T-helper 2 cell treated with Interferon-gamma antibody and Interleukin-4, amounts not matched to agents 5 μg/mL and 100 μg/mL, for 36 hours (primary cell): ENCODE data around the gene FBN2.

ENCODE experiments used
- DNase-seq: peaks from one replicate; pipeline ENCODE4 v3.0.0; 2021; ENCODE audit warnings: low spot score
- H3K27ac Mint-ChIP-seq: one replicate; pipeline ENCODE4 v1.8.0; 2021; ENCODE audit warnings: mild to moderate bottlenecking, mixed read lengths
- H3K27me3 Mint-ChIP-seq: one replicate; pipeline ENCODE4 v1.8.0; 2021; ENCODE audit warnings: low read depth, mixed read lengths
- H3K36me3 Mint-ChIP-seq: one replicate; pipeline ENCODE4 v1.8.0; 2021; ENCODE audit warnings: low read depth, mixed read lengths
- H3K4me1 Mint-ChIP-seq: one replicate; pipeline ENCODE4 v1.8.0; 2021; ENCODE audit warnings: low read depth, mixed read lengths
- H3K4me3 Mint-ChIP-seq: one replicate; pipeline ENCODE4 v1.8.0; 2022; ENCODE audit warnings: mild to moderate bottlenecking, moderate library complexity, mixed read lengths
- H3K9me3 Mint-ChIP-seq: one replicate; pipeline ENCODE4 v1.8.0; 2021; ENCODE audit warnings: mixed read lengths

Gene FBN2

GRCh38 chr5:128538000-128538249, at the start of gene FBN2:
FBN2 (minus strand) TSS chr5:128538245; CDS start chr5:128537603, 642 bp downstream.
- no peak within 1 kb of the TSS for H3K4me3 Mint-ChIP-seq
- H3K27me3 Mint-ChIP-seq: peaks cover 34% of the 10 kb centered on the region
- H3K4me1 Mint-ChIP-seq: no peaks in the 10 kb centered on the region

GRCh38 chr5:128587275-128587674, 49.2 kb upstream of the FBN2 start:
- peaks cover 9% of the 10 kb centered on the region for H3K9me3 Mint-ChIP-seq
- no peaks in the 10 kb centered on the region for H3K27me3 Mint-ChIP-seq
- no peaks in the 10 kb centered on the region for H3K4me1 Mint-ChIP-seq
- H3K36me3 Mint-ChIP-seq: no peaks in the 10 kb centered on the region
- no peak for DNase-seq
- no peak overlapping the region for H3K4me3 Mint-ChIP-seq
- H3K27ac Mint-ChIP-seq: no peak overlapping the region

More at GRCh38 chr5:128538000-128538249, at the start of gene FBN2:
- Mint-ChIP-seq H3K27ac (no peak within 1 kb of the TSS), H3K9me3 (no peaks in the 10 kb centered on the region), H3K36me3 (no peaks in the 10 kb centered on the region)
- DNase-seq: no peak

GRCh38 chr5:128586848-128587247, 48.8 kb upstream of the FBN2 start:
- Mint-ChIP-seq H3K27ac (no peak overlapping the region), H3K4me1 (no peaks in the 10 kb centered on the region), H3K9me3 (peaks cover 9% of the 10 kb centered on the region), H3K27me3 (no peaks in the 10 kb centered on the region), H3K36me3 (no peaks in the 10 kb centered on the region), H3K4me3 (no peak overlapping the region)
- no peak for DNase-seq

- no peak overlapping the region for H3K4me3 Mint-ChIP-seq
- no peak for DNase-seq
- H3K4me1 Mint-ChIP-seq: no peaks in the 10 kb centered on the region
- peaks cover 20% of the 10 kb centered on the region for H3K9me3 Mint-ChIP-seq
- H3K27me3 Mint-ChIP-seq: no peaks in the 10 kb centered on the region
- no peaks in the 10 kb centered on the region for H3K36me3 Mint-ChIP-seq
- H3K27ac Mint-ChIP-seq: no peak overlapping the region
Observed at GRCh38 chr5:128579639-128580038, 41.6 kb upstream of the FBN2 start.

- Mint-ChIP-seq H3K27ac (no peak overlapping the region), H3K9me3 (peaks cover 20% of the 10 kb centered on the region), H3K4me3 (no peak overlapping the region), H3K36me3 (no peaks in the 10 kb centered on the region), H3K4me1 (no peaks in the 10 kb centered on the region), H3K27me3 (no peaks in the 10 kb centered on the region)
- DNase-seq: no peak
Observed at GRCh38 chr5:128579093-128579492, 41.0 kb upstream of the FBN2 start.

- Mint-ChIP-seq H3K27ac (no peak overlapping the region), H3K9me3 (peaks cover 7% of the 10 kb centered on the region), H3K4me3 (no peak overlapping the region), H3K4me1 (no peaks in the 10 kb centered on the region), H3K27me3 (no peaks in the 10 kb centered on the region), H3K36me3 (no peaks in the 10 kb centered on the region)
- DNase-seq: no peak
Observed at GRCh38 chr5:128574041-128574440, 36.0 kb upstream of the FBN2 start.

- H3K27ac Mint-ChIP-seq: no peak overlapping the region
- no peaks in the 10 kb centered on the region for H3K4me1 Mint-ChIP-seq
- DNase-seq: no peak
- peaks cover 3% of the 10 kb centered on the region for H3K9me3 Mint-ChIP-seq
- H3K27me3 Mint-ChIP-seq: no peaks in the 10 kb centered on the region
- no peak overlapping the region for H3K4me3 Mint-ChIP-seq
- H3K36me3 Mint-ChIP-seq: no peaks in the 10 kb centered on the region
Observed at GRCh38 chr5:128572930-128573319, 34.9 kb upstream of the FBN2 start.

DNA sequence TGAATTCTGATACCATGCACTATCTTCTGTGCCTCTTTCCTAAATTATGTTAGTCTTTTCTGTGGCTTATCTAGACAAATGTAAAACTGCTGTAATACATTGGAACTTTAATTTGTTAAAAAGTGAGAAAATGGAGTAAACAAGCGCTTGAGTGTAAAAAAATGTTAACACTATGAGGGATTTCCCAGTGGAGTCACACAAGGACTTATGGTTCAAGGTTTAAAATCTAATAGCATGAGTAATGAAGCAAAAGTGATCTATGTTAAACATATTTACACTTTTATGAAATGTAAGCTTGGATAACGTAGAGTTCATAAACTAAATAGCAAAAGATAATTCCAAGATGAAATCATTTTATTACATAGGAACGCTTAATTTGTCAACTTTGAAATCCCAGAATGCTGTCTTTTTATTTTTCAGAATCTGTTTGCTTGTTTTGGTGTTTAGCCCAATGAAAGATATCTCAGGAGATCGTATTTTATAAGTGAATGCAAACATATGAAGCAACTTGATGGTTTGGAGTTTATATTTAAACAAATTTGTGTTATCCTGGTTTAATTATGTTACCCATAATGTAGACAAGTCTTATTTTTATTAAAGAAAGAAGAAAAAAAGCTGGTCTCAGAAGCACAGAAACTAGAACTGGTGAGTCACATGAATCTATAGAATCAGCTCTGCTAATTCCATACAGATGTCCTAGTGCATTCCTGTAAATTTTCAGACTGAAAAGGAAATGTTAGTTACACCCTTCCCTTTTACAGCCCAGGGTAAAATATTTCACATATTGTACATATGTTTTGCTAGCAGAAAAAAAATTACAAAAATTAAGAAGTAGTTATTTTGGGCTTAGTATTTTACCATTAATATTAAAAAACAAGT, 34.2 kb upstream of the FBN2 start:
- Mint-ChIP-seq H3K4me1 (no peaks in the 10 kb centered on the region), H3K9me3 (peaks cover 3% of the 10 kb centered on the region), H3K4me3 (no peak overlapping the region), H3K27me3 (no peaks in the 10 kb centered on the region), H3K27ac (no peak overlapping the region), H3K36me3 (no peaks in the 10 kb centered on the region)
- no peak for DNase-seq

- H3K36me3 Mint-ChIP-seq: no peaks in the 10 kb centered on the region
- H3K9me3 Mint-ChIP-seq: no peaks in the 10 kb centered on the region
- no peaks in the 10 kb centered on the region for H3K27me3 Mint-ChIP-seq
- no peak overlapping the region for H3K27ac Mint-ChIP-seq
- H3K4me3 Mint-ChIP-seq: no peak overlapping the region
- no peaks in the 10 kb centered on the region for H3K4me1 Mint-ChIP-seq
- no peak for DNase-seq
Observed at GRCh38 chr5:128566178-128566577, 28.1 kb upstream of the FBN2 start.

- H3K4me3 Mint-ChIP-seq: no peak overlapping the region
- no peaks in the 10 kb centered on the region for H3K9me3 Mint-ChIP-seq
- no peak for DNase-seq
- H3K36me3 Mint-ChIP-seq: no peaks in the 10 kb centered on the region
- no peak overlapping the region for H3K27ac Mint-ChIP-seq
- no peaks in the 10 kb centered on the region for H3K27me3 Mint-ChIP-seq
- H3K4me1 Mint-ChIP-seq: no peaks in the 10 kb centered on the region
Observed at GRCh38 chr5:128559300-128560297, 21.6 kb upstream of the FBN2 start.

DNA sequence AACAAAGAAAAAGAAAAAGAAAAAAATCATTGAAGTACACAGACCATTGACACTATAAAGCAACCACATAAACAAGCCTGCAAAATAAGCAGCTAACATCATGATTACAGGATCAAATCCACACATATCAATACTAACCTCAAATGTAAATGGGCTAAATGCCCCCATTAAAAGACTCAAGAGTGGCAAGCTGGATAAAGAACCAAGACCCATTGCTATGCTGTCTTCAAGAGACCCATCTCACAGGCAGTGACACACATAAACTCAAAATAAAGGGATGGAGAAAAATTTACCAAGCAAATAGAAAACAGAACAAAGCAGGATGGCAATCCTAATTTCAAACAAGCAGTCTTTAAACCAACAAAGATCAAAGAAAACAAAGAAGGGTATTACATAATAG, 15.7 kb upstream of the FBN2 start:
- H3K27me3 Mint-ChIP-seq: no peaks in the 10 kb centered on the region
- H3K9me3 Mint-ChIP-seq: peaks cover 18% of the 10 kb centered on the region
- H3K4me3 Mint-ChIP-seq: no peak overlapping the region
- no peaks in the 10 kb centered on the region for H3K4me1 Mint-ChIP-seq
- no peaks in the 10 kb centered on the region for H3K36me3 Mint-ChIP-seq
- DNase-seq: no peak
- no peak overlapping the region for H3K27ac Mint-ChIP-seq

DNA sequence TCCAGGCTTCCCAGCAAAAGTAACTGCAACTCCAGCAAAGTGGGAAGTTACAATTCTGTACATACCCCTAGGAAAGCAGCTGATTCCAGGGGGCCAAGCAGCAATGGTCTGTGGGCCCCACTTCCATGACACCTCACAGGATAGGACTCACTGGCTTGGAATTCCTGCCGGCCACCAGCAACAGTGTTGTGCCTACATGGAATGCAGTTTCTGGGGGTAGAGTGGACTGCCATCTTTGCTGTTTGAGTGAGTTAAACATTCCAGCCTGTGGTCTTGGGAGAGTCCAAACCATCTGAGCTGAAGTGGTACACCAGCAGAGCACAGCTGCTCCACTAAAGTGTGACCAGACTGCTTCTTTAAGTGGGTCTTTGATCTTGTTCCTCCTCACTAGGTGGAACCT, 13.4 kb upstream of the FBN2 start:
- DNase-seq: no peak
- no peaks in the 10 kb centered on the region for H3K4me1 Mint-ChIP-seq
- H3K27ac Mint-ChIP-seq: no peak overlapping the region

GRCh38 chr5:128549496-128549895, 11.5 kb upstream of the FBN2 start:
- Mint-ChIP-seq H3K27ac (no peak overlapping the region), H3K36me3 (no peaks in the 10 kb centered on the region), H3K9me3 (peaks cover 18% of the 10 kb centered on the region), H3K4me3 (no peak overlapping the region), H3K27me3 (no peaks in the 10 kb centered on the region), H3K4me1 (no peaks in the 10 kb centered on the region)
- no peak for DNase-seq

More for the DNA sequence above, 13.4 kb upstream of the FBN2 start:
- H3K36me3 Mint-ChIP-seq: no peaks in the 10 kb centered on the region
- no peaks in the 10 kb centered on the region for H3K27me3 Mint-ChIP-seq
- H3K9me3 Mint-ChIP-seq: peaks cover 18% of the 10 kb centered on the region
- no peak overlapping the region for H3K4me3 Mint-ChIP-seq

DNA sequence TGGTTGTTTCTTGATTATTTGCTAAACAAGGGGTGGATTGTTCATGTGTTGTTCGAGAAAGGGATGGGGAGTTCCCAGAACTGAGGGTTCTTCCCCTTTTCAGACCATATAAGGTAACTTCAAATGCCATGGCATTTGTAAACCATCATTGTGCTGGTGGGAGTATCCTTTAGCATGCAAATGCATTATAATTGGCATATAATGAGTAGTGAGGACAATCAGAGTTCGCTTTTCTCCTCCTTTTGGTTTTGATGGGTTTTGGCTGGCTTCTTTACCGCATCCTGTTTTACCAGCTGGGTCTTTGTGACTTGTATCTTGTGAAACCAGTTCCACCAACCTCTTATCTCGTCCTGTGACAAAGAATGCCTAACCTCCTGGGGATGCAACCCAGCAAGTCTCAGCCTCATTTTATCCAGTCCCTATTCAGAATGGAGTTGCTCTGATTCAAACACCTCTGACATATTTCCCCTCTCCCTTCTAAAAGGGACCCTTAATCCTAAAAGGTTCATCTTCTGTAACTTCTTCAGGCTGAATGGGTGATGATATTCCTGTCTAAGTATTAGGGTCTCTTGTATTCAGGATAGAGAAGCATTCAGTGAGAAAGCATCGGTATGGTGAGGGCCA, 8.7 kb upstream of the FBN2 start:
- no peaks in the 10 kb centered on the region for H3K36me3 Mint-ChIP-seq
- H3K9me3 Mint-ChIP-seq: no peaks in the 10 kb centered on the region
- no peak overlapping the region for H3K27ac Mint-ChIP-seq
- no peak for DNase-seq
- H3K4me1 Mint-ChIP-seq: no peaks in the 10 kb centered on the region
- no peaks in the 10 kb centered on the region for H3K27me3 Mint-ChIP-seq
- H3K4me3 Mint-ChIP-seq: no peak overlapping the region
